AG04450 (cell line): ENCODE data around the gene INSIG2. TPM values are rescaled to one million over a fixed set of nuclear protein-coding genes. Genes with fewer than 3 reads are reported as not detected.

Experiments
- CTCF ChIA-PET: fragments of 300-600, 350-600 bp; formaldehyde crosslinking; extraction: SDS; loops from one replicate; lab custom pipeline; 2022; ENCODE audit warnings: antibody characterized with exemption, inconsistent platforms; lab: Charles Lee
- POLR2A ChIA-PET: fragments of 350-600 bp; formaldehyde crosslinking; extraction: SDS; loops from one replicate; lab custom pipeline; 2021; ENCODE audit warnings: antibody characterized with exemption, inconsistent platforms; lab: Yijun Ruan, JAX
- DNase-seq: peaks from one replicate; pipeline ENCODE4 v3.0.0-alpha.2; 2011; ENCODE audit warnings: low read depth, low spot score
- H3K27ac ChIP-seq: one replicate; pipeline ENCODE4 v1.5.1; 2012; ENCODE audit warnings: low read depth, low read length, control low read depth
- H3K27me3 ChIP-seq: one replicate; pipeline ENCODE4 v1.6.0; 2012; ENCODE audit warnings: low read length; ENCODE audit not compliant: control insufficient read depth, insufficient read depth
- H3K4me3 ChIP-seq: 2 replicates; pipeline ENCODE4 v1.5.1; 2011; ENCODE audit warnings: mild to moderate bottlenecking, low read depth, low read length, control low read depth
- H3K9me3 ChIP-seq: 2 replicates; pipeline ENCODE4 v1.5.1; 2012; ENCODE audit warnings: low read length; ENCODE audit not compliant: control insufficient read depth, insufficient read depth
- CTCF ChIP-seq: IDR thresholded peaks from 2 replicates; pipeline ENCODE4 v1.5.1; 2011; ENCODE audit warnings: low read depth, low read length, control low read depth, inconsistent platforms
- polyA plus RNA-seq: library from polyadenylated mRNA; depleted of rRNA; stranded (reverse); fragments of >200 nt; gene quantifications from 2 replicates; pipeline ENCODE4 v1.2.3, GENCODE V29; 2011

INSIG2 gene
- polyA plus RNA-seq, 1 experiment = 19.3 TPM

DNA sequence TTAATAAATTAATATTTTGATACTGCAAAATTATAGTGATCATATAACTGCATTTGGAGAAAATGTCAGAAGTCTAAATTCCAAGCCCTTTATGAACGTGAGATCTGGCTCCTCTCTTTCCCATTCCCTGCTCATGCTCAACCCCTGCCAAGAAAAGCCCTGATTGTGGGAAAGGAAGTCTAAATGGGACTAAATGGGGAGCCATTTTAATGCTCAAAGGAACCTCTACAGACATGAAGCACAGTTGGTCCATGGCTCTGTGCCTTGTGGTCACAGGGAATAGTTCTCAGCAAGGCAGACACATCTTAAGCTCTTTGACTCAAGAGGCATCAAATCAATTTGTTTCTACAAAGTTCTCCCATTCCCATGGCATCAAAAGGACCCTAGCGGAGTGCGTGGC, 29.3 kb upstream of the INSIG2 start:
- DNase-seq = no peak
- CTCF ChIA-PET = interaction anchor here (4.8 to 6.6 kb wide), 2 partner anchors 11 to 26 kb away, joined by 24 to 65 read pairs; no protein-coding TSS in a partner anchor
- no peak for TF ChIP-seq CTCF

GRCh38 chr2:118059919-118060478, 28.3 kb upstream of the INSIG2 start:
- DNase-seq = peak; percentile 34
- TF ChIP-seq CTCF = no peak
- ChIA-PET POLR2A (no interaction called here), CTCF (interaction anchor here (4.8 to 6.6 kb wide), 2 partner anchors 13 to 27 kb away, joined by 24 to 65 read pairs; no protein-coding TSS in a partner anchor)
- peaks cover 3% of the 10 kb centered on the region for H3K27me3 ChIP-seq
- no peaks in the 10 kb centered on the region for H3K9me3 ChIP-seq
- no peak overlapping the region for H3K4me3 ChIP-seq
- no peak overlapping the region for H3K27ac ChIP-seq

More for the DNA sequence above, 29.3 kb upstream of the INSIG2 start:
- no peak overlapping the region for H3K27ac ChIP-seq
- no peak overlapping the region for H3K4me3 ChIP-seq
- H3K27me3 ChIP-seq = peaks cover 3% of the 10 kb centered on the region
- POLR2A ChIA-PET = no interaction called here
- no peaks in the 10 kb centered on the region for H3K9me3 ChIP-seq

DNA sequence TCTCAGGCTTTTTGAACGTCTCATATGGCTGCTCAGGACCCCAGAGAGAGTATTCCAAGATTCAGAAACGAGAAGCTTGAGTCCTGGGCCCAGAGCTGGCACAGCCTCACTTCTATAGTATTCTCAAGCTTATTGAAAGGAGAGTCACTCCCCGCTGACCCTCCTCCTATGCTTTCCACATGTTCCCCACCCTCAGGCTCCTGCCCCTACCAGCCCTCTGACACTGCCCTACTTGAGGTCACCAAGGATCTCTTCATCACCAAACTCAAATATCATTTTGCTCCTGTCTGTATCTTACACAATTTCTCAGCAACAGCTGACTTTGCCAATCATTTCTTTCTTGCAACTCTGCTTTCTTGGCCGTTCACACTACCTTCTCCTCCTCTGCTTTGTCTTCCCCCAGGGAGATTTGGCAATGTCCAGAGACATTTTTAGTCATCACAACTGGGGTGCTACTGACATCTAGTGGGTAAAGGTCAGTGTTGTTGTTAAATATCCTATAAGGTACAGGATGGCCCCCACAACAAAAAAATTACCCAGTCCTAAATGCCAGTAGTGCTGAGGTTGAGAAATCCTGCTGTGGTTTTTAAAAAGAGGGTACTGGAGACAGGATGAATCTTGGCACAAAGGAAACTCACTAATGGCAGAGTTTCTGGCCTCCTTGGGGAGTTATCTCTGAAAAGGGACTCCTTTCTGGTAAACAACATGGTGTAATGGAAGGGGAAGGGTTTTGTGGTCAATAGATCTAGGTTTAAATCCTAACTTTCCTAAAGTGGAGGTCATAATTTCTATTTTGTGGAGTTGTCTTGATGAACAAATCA, 26.9 kb upstream of the INSIG2 start:
- Histone ChIP-seq H3K9me3 (no peaks in the 10 kb centered on the region), H3K4me3 (no peak overlapping the region), H3K27ac (no peak overlapping the region), H3K27me3 (no peaks in the 10 kb centered on the region)
- 0 out of 2 replicates have a peak, but pooled peaks have one; percentile 17 for TF ChIP-seq CTCF
- DNase-seq = no peak
- CTCF ChIA-PET = interaction anchor here (0.9 to 6.6 kb wide), 5 partner anchors 10 to 58 kb away, joined by 3 to 65 read pairs (median 17); no protein-coding TSS in a partner anchor
- POLR2A ChIA-PET = no interaction called here

GRCh38 chr2:118062048-118062447, 26.2 kb upstream of the INSIG2 start:
- no peak overlapping the region for H3K4me3 ChIP-seq
- TF ChIP-seq CTCF = no peak
- no peak for DNase-seq
- ChIA-PET CTCF (interaction anchor here (0.9 to 6.6 kb wide), 6 partner anchors 10 to 248 kb away, joined by 3 to 65 read pairs (median 14); partner anchors contain the start of gene DDX18), POLR2A (interaction anchor here (0.6 kb wide), 1 partner anchor 29 kb away, joined by 4 read pairs; no protein-coding TSS in a partner anchor)
- no peaks in the 10 kb centered on the region for H3K9me3 ChIP-seq
- no peak overlapping the region for H3K27ac ChIP-seq
- no peaks in the 10 kb centered on the region for H3K27me3 ChIP-seq
